Prostate gland (tissue), 2 donors: ENCODE data around the gene KIF21A.

Experiments used
- POLR2A ChIP-seq: fragments of 450-650 bp; IDR thresholded peaks from one replicate; pipeline ENCODE4 v1.6.1; 2016; ENCODE audit warnings: antibody characterized with exemption, mild to moderate bottlenecking
- POLR2AphosphoS5 ChIP-seq: sonication (generic); formaldehyde crosslinking; IDR thresholded peaks from one replicate; pipeline ENCODE4 v1.6.1; 2017; ENCODE audit warnings: antibody characterized with exemption
- TF ChIP-seq, protein P1 (sequence below), 4 experiments: fragments of 200-600 bp in 2 of 4; fragments of 450-650 bp in 2 of 4; sonication (generic) in 2 of 4; IDR thresholded peaks; 1 replicate in 3 of 4; 2 replicates in 1 of 4; pipeline ENCODE4 v1.5.1; 2016 to 2019; ENCODE audit warnings: antibody characterized with exemption in 4 of 4, mild to moderate bottlenecking in 2 of 4, moderate library complexity in 2 of 4

DNA sequence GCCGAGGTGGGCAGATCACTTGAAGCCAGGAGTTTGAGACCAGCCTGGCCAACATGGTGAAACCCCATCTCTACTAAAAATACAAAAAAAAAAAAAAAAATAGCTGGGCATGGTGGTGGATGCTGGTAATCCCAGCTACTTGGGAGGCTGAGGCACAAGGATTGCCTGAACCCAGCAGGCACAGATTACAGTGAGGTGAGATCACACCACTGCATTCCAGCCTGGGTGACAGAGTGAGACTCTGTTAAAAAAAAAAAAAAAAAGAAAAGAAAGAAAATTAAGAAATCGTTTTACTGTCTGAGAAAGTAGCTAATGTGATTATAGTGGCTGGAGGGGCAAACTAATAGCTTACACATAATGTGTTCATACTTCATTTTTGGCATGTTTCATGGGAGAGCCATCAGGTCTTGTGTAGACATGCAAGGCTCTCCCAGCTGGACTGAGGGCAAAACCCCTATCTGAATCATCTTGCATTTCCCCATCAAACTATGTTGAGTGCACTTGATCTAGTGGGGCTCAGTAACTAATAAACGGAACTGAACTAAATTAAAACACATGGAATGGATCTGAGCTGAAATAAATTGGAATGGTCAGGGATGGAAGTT lies 16.2 kb downstream of the KIF21A start:
- TF ChIP-seq POLR2A = no peak
- no peak for TF ChIP-seq POLR2AphosphoS5
- TF ChIP-seq, protein P1, sequence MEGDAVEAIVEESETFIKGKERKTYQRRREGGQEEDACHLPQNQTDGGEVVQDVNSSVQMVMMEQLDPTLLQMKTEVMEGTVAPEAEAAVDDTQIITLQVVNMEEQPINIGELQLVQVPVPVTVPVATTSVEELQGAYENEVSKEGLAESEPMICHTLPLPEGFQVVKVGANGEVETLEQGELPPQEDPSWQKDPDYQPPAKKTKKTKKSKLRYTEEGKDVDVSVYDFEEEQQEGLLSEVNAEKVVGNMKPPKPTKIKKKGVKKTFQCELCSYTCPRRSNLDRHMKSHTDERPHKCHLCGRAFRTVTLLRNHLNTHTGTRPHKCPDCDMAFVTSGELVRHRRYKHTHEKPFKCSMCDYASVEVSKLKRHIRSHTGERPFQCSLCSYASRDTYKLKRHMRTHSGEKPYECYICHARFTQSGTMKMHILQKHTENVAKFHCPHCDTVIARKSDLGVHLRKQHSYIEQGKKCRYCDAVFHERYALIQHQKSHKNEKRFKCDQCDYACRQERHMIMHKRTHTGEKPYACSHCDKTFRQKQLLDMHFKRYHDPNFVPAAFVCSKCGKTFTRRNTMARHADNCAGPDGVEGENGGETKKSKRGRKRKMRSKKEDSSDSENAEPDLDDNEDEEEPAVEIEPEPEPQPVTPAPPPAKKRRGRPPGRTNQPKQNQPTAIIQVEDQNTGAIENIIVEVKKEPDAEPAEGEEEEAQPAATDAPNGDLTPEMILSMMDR (IDR thresholded peaks at IDR 0.05) = no peak
